Liver (tissue), 3 donors: ENCODE data around the gene GATC.

Experiments used
- EGR1 ChIP-seq, 2 donors: IDR thresholded peaks; 2 replicates each; pipeline ENCODE4 v1.6.1; 2016 to 2018; ENCODE audit warnings: antibody characterized with exemption in 2 of 2, low read depth in 2 of 2
- FOXA1 ChIP-seq: IDR thresholded peaks from 2 replicates; pipeline ENCODE4 v1.6.1; 2016; ENCODE audit warnings: antibody characterized with exemption
- GABPA ChIP-seq, 2 donors: IDR thresholded peaks in 1 of 2; conservative IDR thresholded peaks in 1 of 2; 2 replicates each; pipeline ENCODE4 v1.6.1; 2016; ENCODE audit warnings: antibody characterized with exemption in 2 of 2, mild to moderate bottlenecking in 1 of 2, moderate library complexity in 1 of 2
- JUND ChIP-seq, 2 donors: IDR thresholded peaks; 2 replicates each; pipeline ENCODE4 v1.6.1; 2016; ENCODE audit warnings: antibody characterized with exemption in 2 of 2
- RAD21 ChIP-seq, 2 donors: IDR thresholded peaks; 2 replicates each; pipeline ENCODE4 v1.6.1; 2016; ENCODE audit warnings: antibody characterized with exemption in 2 of 2, mild to moderate bottlenecking in 2 of 2
- SP1 ChIP-seq: IDR thresholded peaks from 2 replicates; pipeline ENCODE4 v1.6.1; 2018; ENCODE audit warnings: antibody characterized with exemption, mild to moderate bottlenecking
- TAF1 ChIP-seq: conservative IDR thresholded peaks from 2 replicates; pipeline ENCODE4 v1.6.1; 2016; ENCODE audit warnings: antibody characterized with exemption, mild to moderate bottlenecking
- TF ChIP-seq, protein P1 (sequence below): fragments of 150-350 bp; IDR thresholded peaks from 2 replicates; pipeline ENCODE4 v1.5.1; 2017; ENCODE audit warnings: improper control_type of control experiment, low read depth, low read length; ENCODE audit not compliant: missing input control
- TF ChIP-seq, protein P2 (sequence below): IDR thresholded peaks from 2 replicates; pipeline ENCODE4 v1.6.1; 2016; ENCODE audit warnings: antibody characterized with exemption
- TF ChIP-seq, protein P3 (sequence below): IDR thresholded peaks from 2 replicates; pipeline ENCODE4 v1.6.1; 2016; ENCODE audit warnings: antibody characterized with exemption
- TF ChIP-seq, protein P4 (sequence below): IDR thresholded peaks from 2 replicates; pipeline ENCODE4 v1.6.1; 2016; ENCODE audit warnings: antibody characterized with exemption
- donor health status: healthy.
- donor health status: healthy.

DNA sequence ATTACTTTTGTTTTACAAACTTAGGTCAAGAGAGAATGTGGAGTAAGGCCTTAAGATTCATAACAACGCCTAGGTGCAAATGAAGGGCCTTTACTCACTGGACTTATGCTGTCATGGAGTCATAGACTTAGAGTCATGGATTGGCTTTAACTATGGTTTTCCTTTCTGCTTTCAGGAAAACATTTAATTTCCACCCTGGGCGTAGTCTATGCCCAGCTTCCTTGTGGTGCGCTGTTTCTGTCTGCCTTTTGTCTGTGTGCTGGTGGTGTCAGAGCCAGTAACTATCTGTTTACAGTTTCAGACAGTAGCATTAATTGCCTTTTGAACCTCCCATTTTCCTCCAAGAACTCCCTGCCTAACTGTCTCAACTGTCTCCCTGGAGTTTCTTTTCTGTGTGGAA, 40.2 kb upstream of the GATC start:
- TF ChIP-seq, protein P1, sequence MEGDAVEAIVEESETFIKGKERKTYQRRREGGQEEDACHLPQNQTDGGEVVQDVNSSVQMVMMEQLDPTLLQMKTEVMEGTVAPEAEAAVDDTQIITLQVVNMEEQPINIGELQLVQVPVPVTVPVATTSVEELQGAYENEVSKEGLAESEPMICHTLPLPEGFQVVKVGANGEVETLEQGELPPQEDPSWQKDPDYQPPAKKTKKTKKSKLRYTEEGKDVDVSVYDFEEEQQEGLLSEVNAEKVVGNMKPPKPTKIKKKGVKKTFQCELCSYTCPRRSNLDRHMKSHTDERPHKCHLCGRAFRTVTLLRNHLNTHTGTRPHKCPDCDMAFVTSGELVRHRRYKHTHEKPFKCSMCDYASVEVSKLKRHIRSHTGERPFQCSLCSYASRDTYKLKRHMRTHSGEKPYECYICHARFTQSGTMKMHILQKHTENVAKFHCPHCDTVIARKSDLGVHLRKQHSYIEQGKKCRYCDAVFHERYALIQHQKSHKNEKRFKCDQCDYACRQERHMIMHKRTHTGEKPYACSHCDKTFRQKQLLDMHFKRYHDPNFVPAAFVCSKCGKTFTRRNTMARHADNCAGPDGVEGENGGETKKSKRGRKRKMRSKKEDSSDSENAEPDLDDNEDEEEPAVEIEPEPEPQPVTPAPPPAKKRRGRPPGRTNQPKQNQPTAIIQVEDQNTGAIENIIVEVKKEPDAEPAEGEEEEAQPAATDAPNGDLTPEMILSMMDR, result no peak
- TF ChIP-seq, protein P2, sequence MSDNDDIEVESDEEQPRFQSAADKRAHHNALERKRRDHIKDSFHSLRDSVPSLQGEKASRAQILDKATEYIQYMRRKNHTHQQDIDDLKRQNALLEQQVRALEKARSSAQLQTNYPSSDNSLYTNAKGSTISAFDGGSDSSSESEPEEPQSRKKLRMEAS, result no peak
- TF ChIP-seq EGR1 (IDR thresholded peaks at IDR 0.05; ENCODE audit: low read depth in 2 of 2) (no peak), SP1 (no peak), JUND (IDR thresholded peaks at IDR 0.05) (no peak), GABPA (IDR thresholded peaks at IDR 0.05 in 1 of 2, conservative IDR thresholded peaks at IDR 0.05 in 1 of 2) (no peak), TAF1 (no peak), RAD21 (IDR thresholded peaks at IDR 0.05) (no peak), FOXA1 (no peak)
- TF ChIP-seq, protein P3, sequence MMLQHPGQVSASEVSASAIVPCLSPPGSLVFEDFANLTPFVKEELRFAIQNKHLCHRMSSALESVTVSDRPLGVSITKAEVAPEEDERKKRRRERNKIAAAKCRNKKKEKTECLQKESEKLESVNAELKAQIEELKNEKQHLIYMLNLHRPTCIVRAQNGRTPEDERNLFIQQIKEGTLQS, result no peak
- TF ChIP-seq, protein P4, sequence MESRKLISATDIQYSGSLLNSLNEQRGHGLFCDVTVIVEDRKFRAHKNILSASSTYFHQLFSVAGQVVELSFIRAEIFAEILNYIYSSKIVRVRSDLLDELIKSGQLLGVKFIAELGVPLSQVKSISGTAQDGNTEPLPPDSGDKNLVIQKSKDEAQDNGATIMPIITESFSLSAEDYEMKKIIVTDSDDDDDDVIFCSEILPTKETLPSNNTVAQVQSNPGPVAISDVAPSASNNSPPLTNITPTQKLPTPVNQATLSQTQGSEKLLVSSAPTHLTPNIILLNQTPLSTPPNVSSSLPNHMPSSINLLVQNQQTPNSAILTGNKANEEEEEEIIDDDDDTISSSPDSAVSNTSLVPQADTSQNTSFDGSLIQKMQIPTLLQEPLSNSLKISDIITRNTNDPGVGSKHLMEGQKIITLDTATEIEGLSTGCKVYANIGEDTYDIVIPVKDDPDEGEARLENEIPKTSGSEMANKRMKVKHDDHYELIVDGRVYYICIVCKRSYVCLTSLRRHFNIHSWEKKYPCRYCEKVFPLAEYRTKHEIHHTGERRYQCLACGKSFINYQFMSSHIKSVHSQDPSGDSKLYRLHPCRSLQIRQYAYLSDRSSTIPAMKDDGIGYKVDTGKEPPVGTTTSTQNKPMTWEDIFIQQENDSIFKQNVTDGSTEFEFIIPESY, result no peak
